Loucy (cell line): Measurements from ENCODE around the gene GADL1.

Source experiments
- CTCF ChIP-seq: fragments of 200-600 bp; sonication (generic); conservative IDR thresholded peaks from 2 replicates; pipeline ENCODE4 v1.5.1; 2014; ENCODE audit warnings: mild to moderate bottlenecking, antibody characterized with exemption, low read length
- EZH2phosphoT487 ChIP-seq: fragments of 200-600 bp; IDR thresholded peaks from 2 replicates; pipeline ENCODE4 v1.6.1; 2018; ENCODE audit warnings: antibody characterized with exemption, mild to moderate bottlenecking, moderate library complexity, borderline replicate concordance

DNA sequence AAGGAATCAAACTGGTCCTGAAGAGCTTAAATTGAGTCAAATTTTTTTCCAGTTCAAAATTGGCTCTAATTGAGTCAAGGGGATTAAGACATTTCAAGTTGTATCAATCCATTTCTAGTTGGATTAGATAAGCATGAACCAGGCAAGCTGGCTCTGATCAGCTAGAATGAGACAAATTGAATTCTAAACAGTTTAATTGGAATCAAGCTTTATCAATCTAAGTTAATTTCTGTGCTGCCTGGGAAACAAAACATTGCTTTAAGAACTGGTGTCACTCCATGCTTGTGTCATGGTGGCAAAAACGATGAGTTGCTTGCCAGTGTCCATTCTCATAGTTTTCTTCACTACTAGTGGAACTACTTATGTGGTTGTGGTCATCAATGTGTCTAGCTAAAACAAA is 171.2 kb downstream of the GADL1 start:
- TF ChIP-seq CTCF (no peak), EZH2phosphoT487 (no peak)
